ENCODE data around the gene FAM114A1. TPM values are rescaled to one million over a fixed set of nuclear protein-coding genes. Genes with fewer than 3 reads are reported as not detected.
A peak's percentile ranks its signal among the peaks of the same experiment; 100 is the strongest.
"Not testable (repeated sequence)": the region's sequence is repeated elsewhere in the genome, so short reads cannot be mapped to it uniquely, and the experiment has no call there.

The FAM114A1 gene
- total and polyA plus RNA-seq, 2 experiments from 2014 or later, result 32.2 to 39.9 TPM

DNA sequence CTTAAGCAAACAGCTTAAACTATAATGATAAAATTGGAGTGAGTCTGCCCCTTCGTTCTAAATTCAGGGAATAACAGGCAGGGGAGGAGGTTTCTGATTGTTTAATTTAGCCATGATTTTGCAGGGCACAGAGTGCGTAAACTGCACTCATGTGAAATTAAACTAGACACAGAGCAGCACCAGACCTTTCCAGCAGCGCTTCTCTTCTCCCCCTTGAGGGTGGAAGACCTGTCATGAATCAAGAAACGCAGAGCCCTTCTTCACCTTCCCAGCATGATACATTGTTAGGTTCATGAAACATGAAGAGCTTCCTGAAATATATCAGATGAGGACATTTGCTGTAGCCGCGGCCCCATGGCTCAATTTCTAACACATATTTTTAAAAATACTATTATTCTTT is 63.1 kb downstream of the FAM114A1 start:
- H3K36me3 ChIP-seq, result peaks cover 12% of the 10 kb centered on the region
- TF ChIP-seq, protein P1, sequence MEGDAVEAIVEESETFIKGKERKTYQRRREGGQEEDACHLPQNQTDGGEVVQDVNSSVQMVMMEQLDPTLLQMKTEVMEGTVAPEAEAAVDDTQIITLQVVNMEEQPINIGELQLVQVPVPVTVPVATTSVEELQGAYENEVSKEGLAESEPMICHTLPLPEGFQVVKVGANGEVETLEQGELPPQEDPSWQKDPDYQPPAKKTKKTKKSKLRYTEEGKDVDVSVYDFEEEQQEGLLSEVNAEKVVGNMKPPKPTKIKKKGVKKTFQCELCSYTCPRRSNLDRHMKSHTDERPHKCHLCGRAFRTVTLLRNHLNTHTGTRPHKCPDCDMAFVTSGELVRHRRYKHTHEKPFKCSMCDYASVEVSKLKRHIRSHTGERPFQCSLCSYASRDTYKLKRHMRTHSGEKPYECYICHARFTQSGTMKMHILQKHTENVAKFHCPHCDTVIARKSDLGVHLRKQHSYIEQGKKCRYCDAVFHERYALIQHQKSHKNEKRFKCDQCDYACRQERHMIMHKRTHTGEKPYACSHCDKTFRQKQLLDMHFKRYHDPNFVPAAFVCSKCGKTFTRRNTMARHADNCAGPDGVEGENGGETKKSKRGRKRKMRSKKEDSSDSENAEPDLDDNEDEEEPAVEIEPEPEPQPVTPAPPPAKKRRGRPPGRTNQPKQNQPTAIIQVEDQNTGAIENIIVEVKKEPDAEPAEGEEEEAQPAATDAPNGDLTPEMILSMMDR (IDR thresholded peaks at IDR 0.05; ENCODE audit: low read depth, low read length), result no peak
- H3K4me1 ChIP-seq (ENCODE audit: low read depth), result peaks cover 3% of the 10 kb centered on the region

DNA sequence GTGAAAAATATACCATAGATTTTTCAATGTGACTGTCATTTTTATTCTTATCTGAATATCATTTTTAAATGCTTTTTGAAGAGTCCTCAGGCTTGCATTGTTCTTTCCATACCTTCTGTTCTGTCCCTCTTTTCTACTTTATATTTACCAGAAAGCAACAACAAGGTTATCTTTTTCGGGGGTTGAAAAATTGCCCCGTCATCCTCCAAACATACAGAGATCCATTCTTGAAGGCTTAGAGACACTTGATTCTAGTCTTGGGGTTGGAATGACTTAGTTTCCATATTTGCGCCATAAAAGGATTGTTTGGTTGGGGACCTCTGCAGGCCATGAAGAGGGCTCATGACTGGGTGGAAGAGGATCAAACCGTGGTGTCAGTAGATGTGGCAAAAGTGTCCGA is 63.5 kb downstream of the FAM114A1 start:
- TF ChIP-seq, protein P1 (IDR thresholded peaks at IDR 0.05; ENCODE audit: low read depth, low read length), result no peak
- H3K4me3 ChIP-seq, result no peak overlapping the region
- no peaks in the 10 kb centered on the region for H3K9me3 ChIP-seq (ENCODE audit: low read depth)
- H3K36me3 ChIP-seq, result peaks cover 12% of the 10 kb centered on the region
- DNase-seq (ENCODE audit: low read depth in 1 of 2, low spot score in 1 of 2), result no peak
- no peak overlapping the region for H3K27ac ChIP-seq
- H3K27me3 ChIP-seq, result no peaks in the 10 kb centered on the region
- peaks cover 3% of the 10 kb centered on the region for H3K4me1 ChIP-seq (ENCODE audit: low read depth)

More for the DNA sequence above, 63.1 kb downstream of the FAM114A1 start:
- no peaks in the 10 kb centered on the region for H3K9me3 ChIP-seq (ENCODE audit: low read depth)
- H3K27ac ChIP-seq, result no peak overlapping the region
- no peak for DNase-seq (ENCODE audit: low read depth in 1 of 2, low spot score in 1 of 2)
- H3K4me3 ChIP-seq, result no peak overlapping the region
- H3K27me3 ChIP-seq, result no peaks in the 10 kb centered on the region

DNA sequence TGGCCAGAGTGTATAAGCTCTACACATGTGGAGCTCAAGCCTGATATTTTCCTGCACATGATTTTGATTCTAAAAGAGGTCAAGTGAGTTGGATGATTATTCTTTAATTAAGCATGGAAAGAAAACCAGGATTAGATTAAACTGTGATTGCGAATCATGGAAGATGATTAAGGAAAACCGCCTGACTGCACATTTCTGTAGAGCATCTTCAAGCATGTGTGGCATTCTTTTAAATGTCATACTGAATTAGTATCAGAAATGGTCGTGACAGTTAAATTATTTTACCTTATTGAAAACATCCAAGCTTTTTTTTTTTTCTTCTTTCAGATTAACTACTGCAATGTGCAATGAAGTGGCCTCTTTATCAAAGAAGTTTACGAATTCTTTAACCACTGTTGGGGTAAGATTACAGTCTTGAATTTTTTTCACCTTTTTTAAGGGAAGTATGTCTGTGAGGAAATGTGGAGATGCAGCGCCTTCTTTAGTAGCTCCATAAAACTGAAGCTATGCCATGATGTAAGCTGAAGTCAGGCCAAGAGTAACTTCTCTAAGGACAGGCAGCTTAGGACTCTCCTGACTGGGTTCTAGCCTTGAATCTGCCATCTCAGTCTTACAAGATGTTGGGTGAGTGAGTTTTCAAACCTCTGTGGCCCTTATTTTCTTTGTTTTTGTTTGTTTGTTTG is 67.9 kb downstream of the FAM114A1 start:
- no peak for DNase-seq (ENCODE audit: low read depth in 1 of 2, low spot score in 1 of 2)
- no peak overlapping the region for H3K27ac ChIP-seq
- no peaks in the 10 kb centered on the region for H3K9me3 ChIP-seq (ENCODE audit: low read depth)
- TF ChIP-seq, protein P1 (IDR thresholded peaks at IDR 0.05; ENCODE audit: low read depth, low read length), result no peak
- peaks cover 2% of the 10 kb centered on the region for H3K4me1 ChIP-seq (ENCODE audit: low read depth)
- H3K27me3 ChIP-seq, result no peaks in the 10 kb centered on the region
- no peak overlapping the region for H3K4me3 ChIP-seq
- H3K36me3 ChIP-seq, result peaks cover 16% of the 10 kb centered on the region

DNA sequence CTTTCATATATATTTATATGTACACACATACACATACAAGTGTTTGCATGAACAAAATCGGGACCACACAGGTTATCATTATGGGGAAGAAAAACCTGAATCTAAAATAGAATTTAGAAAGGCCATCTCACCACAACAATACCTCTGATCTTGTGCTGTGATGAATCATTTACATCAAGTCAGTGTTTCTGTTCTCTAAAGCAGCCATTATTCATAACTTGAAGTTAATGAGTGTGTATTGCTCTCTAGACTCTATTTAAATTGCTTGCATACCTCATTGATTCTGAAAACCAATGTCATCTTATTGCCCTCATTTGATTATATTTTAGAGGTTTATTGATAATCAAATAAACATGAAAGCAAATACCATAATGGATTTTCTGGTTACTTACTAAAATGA is 71.6 kb downstream of the FAM114A1 start:
- Histone ChIP-seq H3K4me3 (no peak overlapping the region), H3K36me3 (peaks cover 3% of the 10 kb centered on the region), H3K27me3 (no peaks in the 10 kb centered on the region), H3K9me3 (ENCODE audit: low read depth) (no peaks in the 10 kb centered on the region), H3K27ac (no peak overlapping the region), H3K4me1 (ENCODE audit: low read depth) (no peaks in the 10 kb centered on the region)
- no peak for DNase-seq (ENCODE audit: low read depth in 1 of 2, low spot score in 1 of 2)
- TF ChIP-seq, protein P1 (IDR thresholded peaks at IDR 0.05; ENCODE audit: low read depth, low read length), result no peak

DNA sequence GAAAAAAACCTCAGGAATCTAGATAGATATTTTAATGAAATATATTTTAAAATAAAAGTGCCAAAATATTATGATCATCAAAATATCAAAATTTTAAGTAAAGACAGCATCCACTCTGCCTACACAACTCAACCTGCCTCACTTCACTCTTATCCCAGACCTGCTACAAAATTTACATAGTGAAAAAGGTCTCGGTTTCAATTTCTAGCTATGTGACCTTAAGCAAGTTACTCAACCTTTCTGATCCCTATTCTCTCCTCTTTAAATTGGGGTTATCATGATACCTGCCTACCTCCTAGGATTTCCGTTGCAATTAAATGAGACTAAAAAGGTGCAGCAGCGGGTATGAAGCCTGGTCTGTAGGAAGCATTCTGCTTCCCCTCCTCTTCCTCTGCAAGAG is 72.9 kb downstream of the FAM114A1 start:
- Histone ChIP-seq H3K4me3 (no peak overlapping the region), H3K27me3 (no peaks in the 10 kb centered on the region), H3K4me1 (ENCODE audit: low read depth) (no peaks in the 10 kb centered on the region), H3K27ac (no peak overlapping the region), H3K36me3 (peaks cover 3% of the 10 kb centered on the region), H3K9me3 (ENCODE audit: low read depth) (no peaks in the 10 kb centered on the region)
- DNase-seq (ENCODE audit: low read depth in 1 of 2, low spot score in 1 of 2), result no peak
- TF ChIP-seq, protein P1 (IDR thresholded peaks at IDR 0.05; ENCODE audit: low read depth, low read length), result no peak

DNA sequence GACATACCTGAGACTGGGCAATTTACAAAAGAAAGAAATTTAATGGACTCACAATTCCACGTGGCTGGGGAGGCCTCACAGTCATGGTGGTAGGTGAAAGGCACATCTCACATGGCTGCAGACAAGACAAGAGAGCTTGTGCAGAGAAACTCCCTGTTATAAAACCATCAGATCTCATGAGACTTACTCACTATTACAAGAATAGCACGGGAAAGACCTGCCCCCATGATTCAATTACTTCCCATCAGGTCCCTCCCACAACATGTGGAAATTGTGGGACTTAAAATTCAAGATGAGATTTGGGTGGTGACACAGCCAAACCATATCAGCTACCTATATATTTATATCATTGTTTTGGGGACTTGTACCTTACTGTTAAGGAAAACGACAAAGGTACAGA is 74.3 kb downstream of the FAM114A1 start:
- H3K27ac ChIP-seq; H3K27me3 ChIP-seq; H3K9me3 ChIP-seq (ENCODE audit: low read depth); H3K36me3 ChIP-seq; H3K4me3 ChIP-seq; H3K4me1 ChIP-seq (ENCODE audit: low read depth): not testable (repeated sequence)
- peak in 1 of 2 donors; percentile 28 for DNase-seq (ENCODE audit: low read depth in 1 of 2, low spot score in 1 of 2)
